Stimulated activated CD4-positive, alpha-beta T cell treated with anti-CD3 and anti-CD28 coated beads, Interleukin-4, amount 100 ng/mL, for 1 hour (primary cell): Measurements from ENCODE around the gene TRIM71.
"Not testable (repeated sequence)": the region's sequence is repeated elsewhere in the genome, so short reads cannot be mapped to it uniquely, and the experiment has no call there.

Experiments
- DNase-seq: peaks from one replicate; pipeline ENCODE4 v3.0.0-alpha.2; 2020

The TRIM71 gene

GRCh38 chr3:32820430-32820829, 2.6 kb downstream of the TRIM71 start:
- no peak for DNase-seq

- DNase-seq, result no peak
Observed at GRCh38 chr3:32820971-32821685, 3.3 kb downstream of the TRIM71 start.

DNA sequence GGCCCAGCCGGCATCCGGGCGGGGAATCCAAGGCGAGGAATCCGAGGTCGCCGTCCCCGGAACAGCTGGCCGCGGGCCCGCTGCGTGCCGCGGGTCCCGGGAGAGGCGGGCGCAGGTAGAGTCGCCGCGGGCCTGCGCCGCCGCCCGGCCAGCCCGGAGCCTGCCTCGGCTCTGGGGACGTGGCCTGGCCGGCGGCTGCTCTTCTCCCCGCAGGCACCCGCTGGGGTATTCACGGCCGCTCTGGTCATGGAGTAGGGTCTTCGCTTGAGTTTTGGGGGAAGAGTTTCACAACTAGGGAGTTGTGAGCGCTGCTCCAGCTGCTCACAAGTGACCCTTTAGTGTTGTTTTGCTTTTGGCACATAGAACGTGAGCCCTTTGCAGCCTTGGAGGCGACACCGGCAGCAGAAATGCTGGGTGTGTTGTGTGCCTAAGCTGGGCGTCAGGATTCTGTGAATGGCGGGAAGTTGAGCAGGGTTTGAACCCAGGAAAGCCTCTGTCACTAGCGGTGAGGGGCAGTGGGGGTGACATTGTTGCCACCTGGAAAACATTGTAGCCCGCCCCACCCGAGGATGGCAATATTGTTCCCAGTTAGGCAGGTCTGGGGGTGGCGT, 4.0 kb downstream of the TRIM71 start:
- DNase-seq, result no peak

DNA sequence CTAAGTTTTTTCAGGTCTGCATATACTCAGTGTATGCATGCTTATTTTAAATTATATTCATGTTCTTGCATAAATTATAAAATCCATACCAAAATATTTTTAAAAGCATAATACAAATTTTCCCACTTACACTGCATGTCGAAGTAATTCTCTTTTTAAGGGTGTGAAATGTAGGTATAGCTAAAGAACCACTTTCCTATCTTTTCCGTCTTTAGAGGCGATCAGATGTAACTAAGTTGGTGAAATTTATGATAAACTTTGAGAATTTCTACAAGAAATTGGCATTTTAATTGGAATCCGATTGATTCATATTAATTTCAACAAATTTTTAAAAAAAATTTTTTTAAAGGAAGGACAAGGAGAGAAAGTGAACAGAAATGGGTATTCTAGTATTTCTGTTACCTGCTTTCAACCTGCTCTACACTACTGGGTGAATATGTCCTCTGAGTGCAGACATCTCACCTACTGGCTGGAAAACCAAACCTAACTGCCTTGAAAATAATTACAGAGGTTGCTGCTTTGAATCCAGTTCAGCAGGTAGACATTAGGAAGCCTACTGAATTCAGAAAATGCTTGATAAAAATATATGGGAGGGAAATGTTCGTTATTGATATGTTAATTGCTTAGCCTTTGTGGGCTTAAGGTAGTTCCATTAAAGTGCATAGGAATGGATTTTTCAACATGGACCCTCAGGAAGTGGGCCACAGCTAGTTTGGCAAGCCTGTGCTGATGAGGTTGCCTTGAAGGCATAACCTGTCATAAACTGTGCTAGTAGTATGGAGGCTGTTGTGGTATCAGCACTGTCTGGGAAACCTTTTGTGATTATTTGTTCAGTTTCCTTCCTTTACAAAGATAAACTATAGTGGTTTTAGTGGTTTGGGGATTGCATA, 5.1 kb downstream of the TRIM71 start:
- no peak for DNase-seq

GRCh38 chr3:32823641-32824184, 5.9 kb downstream of the TRIM71 start:
- DNase-seq, result not testable (repeated sequence)

DNA sequence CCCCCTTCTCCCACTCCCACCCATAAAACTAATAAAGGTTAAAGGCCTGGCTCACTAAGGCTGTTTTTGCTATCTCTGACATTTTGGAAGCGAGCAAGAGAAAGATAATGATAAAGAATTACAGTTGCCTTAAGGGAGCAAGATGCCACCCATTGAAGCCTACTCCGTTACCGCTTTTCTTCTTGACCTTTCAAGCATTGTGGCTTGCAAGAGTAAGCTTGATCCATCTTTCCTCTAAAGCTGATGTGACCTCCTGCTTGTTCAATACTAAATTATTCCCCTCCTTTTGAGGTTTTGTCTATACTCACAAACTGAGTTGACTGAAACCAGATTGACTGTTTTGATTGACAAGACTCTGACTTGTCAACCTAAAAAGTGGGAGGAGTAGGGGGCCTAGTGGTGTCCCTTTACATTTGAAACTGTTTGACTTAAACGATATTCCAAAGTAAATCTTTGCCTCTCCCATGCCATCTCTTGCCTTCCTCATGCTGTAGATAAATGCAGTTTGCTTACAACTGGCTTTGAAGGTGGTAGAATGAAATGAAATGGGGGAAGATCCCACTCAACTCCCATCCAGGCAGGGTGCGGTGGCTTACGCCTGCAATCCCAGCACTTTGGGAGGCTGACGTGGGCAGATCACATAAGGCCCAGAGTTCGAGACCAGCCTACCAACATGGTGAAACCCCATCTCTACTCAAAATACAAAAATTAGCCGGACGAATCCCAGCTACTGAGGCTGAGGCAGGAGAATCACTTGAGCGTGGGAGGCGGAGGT, 8.0 kb downstream of the TRIM71 start:
- no peak for DNase-seq

DNA sequence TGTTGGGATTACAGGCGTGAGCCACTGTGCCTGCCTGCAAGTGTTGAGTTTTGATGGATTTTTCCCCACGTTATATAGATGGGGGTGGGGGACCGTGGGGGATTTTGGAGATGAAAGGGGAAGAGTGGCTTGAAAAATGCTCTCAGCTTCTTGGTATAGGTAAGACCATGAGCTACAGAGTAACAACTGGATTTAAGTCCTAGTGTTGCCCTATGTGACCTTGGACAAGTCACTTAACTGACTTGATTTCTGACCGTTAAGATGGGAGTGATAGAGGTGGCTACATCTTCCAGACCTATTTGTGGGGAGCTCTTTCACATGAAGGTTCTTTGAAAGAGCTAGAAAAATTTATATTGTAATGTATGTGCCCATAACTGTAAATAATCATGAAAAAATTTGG, 13.3 kb downstream of the TRIM71 start:
- no peak for DNase-seq

DNA sequence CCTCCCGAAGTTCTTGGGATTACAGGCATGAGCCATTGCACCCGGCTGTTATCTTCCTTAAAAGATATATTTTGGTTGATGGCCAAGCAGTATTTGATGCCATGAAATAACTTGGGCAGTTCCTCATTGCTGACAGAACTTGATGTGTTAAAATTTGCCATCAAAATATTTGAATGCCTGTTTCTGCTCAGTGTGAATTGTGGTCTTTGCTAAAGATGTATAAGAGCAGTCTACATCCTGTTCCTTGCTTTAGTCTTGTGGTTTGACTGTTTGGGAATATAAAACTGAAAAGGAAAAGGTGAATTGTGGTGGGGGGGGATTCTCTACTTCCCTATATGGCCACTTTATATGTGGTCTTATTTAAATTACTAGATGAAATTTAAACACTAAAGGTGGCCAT, 14.0 kb downstream of the TRIM71 start:
- no peak for DNase-seq

DNA sequence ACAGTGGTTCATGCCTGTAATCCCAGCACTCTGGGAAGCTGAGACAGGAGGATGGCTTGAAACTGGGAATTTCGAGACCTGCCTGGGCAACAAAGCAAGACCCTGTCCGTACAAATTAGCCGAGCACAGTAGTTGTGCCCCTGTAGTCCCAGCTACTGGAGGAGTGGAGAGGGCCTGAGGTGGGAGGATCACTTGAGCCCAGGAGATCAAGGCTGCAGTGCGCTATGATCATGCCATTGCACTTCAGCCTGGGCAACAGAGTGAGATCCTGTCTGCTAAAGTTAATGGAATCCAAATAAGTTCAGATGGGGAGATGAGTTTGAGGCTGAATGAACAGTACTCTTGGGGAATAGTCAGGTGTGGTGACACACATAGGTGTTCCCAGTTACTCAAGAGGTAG, 14.4 kb downstream of the TRIM71 start:
- no peak for DNase-seq

GRCh38 chr3:32835049-32835371, 17.2 kb downstream of the TRIM71 start:
- no peak for DNase-seq

- no peak for DNase-seq
Observed at GRCh38 chr3:32835961-32836360, 18.2 kb downstream of the TRIM71 start.

DNA sequence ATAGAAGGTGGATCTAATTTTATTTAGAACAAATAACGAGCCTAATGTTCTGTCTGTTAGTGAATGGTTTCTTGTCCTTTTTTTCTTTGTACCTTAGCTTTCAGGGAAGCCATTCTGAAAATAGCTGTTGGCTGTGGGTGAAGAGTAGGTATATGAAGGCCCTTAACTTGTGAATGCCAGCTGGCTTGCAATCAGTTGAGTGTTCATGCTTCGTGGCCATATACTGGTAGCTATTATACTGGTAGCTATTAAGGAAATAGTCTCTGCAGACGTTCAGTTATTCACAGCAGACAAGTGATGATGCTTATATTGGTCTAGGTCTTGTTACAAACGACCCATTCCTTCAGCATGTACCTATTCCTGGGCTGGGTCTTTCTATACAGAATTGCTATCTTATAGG, 18.8 kb downstream of the TRIM71 start:
- DNase-seq, result no peak

DNA sequence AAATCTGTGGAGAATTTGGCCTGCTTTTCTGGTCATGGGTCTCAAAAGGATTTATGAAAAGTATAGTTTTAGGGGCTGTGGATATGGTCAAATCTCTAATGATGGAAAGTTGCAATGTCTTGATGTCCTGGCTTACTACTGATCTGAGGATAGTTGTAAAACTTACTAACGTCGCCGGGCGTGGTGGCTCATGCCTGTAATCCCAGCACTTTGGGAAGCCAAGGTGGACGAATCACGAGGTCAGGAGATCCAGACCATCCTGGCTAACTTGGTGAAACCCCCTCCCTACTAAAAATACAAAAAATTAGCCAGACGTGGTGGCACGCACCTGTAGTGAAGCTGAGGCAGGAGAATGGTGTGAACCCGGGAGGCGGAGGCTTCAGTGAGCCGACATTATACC, 19.6 kb downstream of the TRIM71 start:
- no peak for DNase-seq

- DNase-seq, result no peak
Observed at GRCh38 chr3:32837789-32838188, 20.0 kb downstream of the TRIM71 start.

DNA sequence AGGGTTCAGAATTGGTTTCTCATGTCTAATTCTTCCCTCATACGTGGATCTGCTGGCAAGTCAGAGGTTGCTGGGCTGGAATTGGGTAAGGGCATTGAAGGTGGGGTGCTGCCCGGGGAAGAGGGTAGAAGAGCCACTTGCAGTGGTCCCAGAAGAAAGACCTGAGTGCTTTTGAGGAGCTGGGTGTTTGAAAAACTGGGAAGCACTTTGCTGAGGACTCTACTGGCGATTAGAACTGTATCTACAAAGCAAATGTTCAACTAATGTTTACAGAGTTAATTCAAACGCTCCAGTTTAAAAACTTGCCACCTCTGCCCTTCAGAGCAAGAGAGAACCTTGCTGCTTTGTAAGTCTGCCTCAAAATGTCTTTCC, 21.9 kb downstream of the TRIM71 start:
- no peak for DNase-seq

- DNase-seq, result no peak
Observed at GRCh38 chr3:32840086-32840841, 22.5 kb downstream of the TRIM71 start.

DNA sequence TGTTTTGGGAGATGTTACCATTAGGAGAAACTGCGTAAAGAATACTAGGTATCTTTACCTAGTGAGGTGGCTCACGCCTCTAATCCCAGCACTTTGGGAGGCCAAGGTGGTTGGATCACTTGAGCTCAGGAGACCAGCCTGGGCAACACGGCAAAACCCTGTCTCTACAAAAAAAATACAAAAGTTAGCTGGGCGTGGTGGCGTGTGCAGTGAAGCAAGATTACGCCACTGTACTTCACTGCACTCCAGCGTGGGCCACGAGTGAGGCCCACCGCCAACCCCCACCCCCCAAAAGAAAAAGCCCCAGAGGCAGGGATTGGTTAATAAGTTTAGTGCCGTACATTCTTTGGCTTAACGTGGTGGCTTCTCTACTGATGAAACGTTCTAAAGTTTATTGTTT, 23.5 kb downstream of the TRIM71 start:
- no peak for DNase-seq

DNA sequence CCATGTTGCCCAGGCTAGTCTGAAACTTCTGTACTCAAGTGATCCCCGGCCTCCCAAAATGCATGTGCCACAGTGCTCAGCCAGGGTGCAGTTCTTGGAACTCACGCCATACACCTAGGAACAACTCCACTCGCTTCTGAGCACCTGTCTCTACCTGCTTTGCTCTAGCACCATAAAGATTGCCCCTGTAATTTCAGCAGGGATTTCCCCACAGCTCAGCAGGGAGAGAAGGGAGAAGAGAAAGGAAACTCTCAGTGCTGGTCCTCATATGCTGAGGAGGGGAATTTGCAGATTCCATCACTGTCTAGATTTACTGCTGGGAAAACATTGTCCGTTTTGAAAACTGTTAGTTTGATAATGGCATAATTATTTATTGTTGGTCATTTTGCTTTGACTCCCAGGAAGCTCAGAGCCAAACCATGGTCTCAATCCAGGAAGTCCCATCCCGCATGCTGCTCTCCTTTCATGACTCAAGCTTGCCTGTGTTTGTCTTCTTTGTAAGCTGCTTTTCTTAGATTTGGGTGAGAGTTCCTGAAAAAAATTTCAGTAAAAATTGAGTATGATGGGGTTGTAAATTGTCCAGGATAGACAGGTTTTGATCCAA, 24.2 kb downstream of the TRIM71 start:
- no peak for DNase-seq

GRCh38 chr3:32842531-32842931, 24.7 kb downstream of the TRIM71 start:
- no peak for DNase-seq

GRCh38 chr3:32842987-32843386, 25.2 kb downstream of the TRIM71 start:
- DNase-seq, result no peak

GRCh38 chr3:32843510-32844321, 25.9 kb downstream of the TRIM71 start:
- DNase-seq, result no peak
